Measurements from ENCODE around the gene PAM. TPM values are rescaled to one million over a fixed set of nuclear protein-coding genes. Genes with fewer than 3 reads are reported as not detected.
A peak's percentile ranks its signal among the peaks of the same experiment; 100 is the strongest.

PAM gene
- total RNA-seq, 5 donors from 2014 or later (not counting 1 experiment from before 2014, with no cell fraction given) = 17.5 to 29.2 (median 23.3) TPM

- H3K4me1 ChIP-seq (ENCODE audit: control insufficient read depth in 1 of 2, extremely low read depth in 1 of 2, insufficient read depth in 2 of 2, low read length in 2 of 2) = peaks cover 2 to 3% of the 10 kb centered on the region in 2 experiments
- H3K9me3 ChIP-seq = no peaks in the 10 kb centered on the region
- H3K4me3 ChIP-seq (ENCODE audit: control insufficient read depth in 1 of 2, extremely low read depth in 1 of 2, low read length in 1 of 2) = no peak overlapping the region
- Mint-ChIP-seq H3K36me3 (peaks cover 3% of the 10 kb centered on the region), H3K4me1 (peaks cover 7 to 20% (median 19%) of the 10 kb centered on the region in 3 donors), H3K9me3 (peaks cover 0 to 3% (median 0%) of the 10 kb centered on the region in 3 donors), H3K27ac (no peak overlapping the region), H3K27me3 (no peaks in the 10 kb centered on the region), H3K4me3 (no peak overlapping the region)
- POLR2A ChIA-PET = no interaction called here
- CTCF ChIA-PET = no interaction called here
- H3K36me3 ChIP-seq (ENCODE audit: control insufficient read depth in 2 of 2, extremely low read depth in 1 of 2, insufficient read depth in 1 of 2, low read length in 1 of 2) = no peaks in the 10 kb centered on the region
- no peak overlapping the region for H3K27ac ChIP-seq (ENCODE audit: low read length)
- no peaks in the 10 kb centered on the region for H3K27me3 ChIP-seq (replicated peaks in 1 of 2; ENCODE audit: control insufficient read depth in 2 of 2, extremely low read depth in 1 of 2, insufficient read depth in 2 of 2, low read length in 1 of 2)
- WGBS (ENCODE audit: insufficient coverage) = no CpG with 5 or more reads among the region's 4 CpGs
- ATAC-seq (replicated peaks in 1 of 4) = no peak
- DNase-seq = no peak
Observed at GRCh38 chr5:102858808-102859207, 103.7 kb downstream of the PAM start.

DNA sequence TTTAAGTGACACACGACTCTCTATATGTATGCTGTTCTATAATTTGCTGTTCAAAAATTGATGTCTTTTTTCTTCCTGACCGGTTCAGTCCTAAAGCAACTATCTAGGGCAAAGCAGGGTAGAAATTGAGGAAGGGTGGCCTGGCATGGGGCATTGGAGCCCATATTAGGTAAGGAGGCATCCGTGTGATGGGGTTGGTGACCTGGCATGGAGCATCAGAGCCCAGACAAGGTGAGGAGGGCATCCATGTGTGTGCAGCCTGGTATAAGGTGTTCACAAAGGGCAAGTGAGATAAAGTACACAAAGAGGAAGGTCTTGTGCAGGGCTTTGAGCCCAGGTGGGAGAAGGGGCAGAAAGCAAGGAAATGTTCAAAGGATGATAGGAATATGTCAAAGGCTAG lies 104.9 kb downstream of the PAM start:
- Histone ChIP-seq H3K4me3 (ENCODE audit: control insufficient read depth in 1 of 2, extremely low read depth in 1 of 2, low read length in 1 of 2) (no peak overlapping the region), H3K27me3 (replicated peaks in 1 of 2; ENCODE audit: control insufficient read depth in 2 of 2, extremely low read depth in 1 of 2, insufficient read depth in 2 of 2, low read length in 1 of 2) (no peaks in the 10 kb centered on the region), H3K9me3 (no peaks in the 10 kb centered on the region), H3K36me3 (ENCODE audit: control insufficient read depth in 2 of 2, extremely low read depth in 1 of 2, insufficient read depth in 1 of 2, low read length in 1 of 2) (no peaks in the 10 kb centered on the region), H3K4me1 (ENCODE audit: control insufficient read depth in 1 of 2, extremely low read depth in 1 of 2, insufficient read depth in 2 of 2, low read length in 2 of 2) (peaks cover 0 to 3% of the 10 kb centered on the region in 2 experiments), H3K27ac (ENCODE audit: low read length) (no peak overlapping the region)
- Mint-ChIP-seq H3K9me3 (peaks cover 0 to 3% (median 0%) of the 10 kb centered on the region in 3 donors), H3K27me3 (peaks cover 3 to 6% of the 10 kb centered on the region in 2 donors), H3K4me3 (no peak overlapping the region), H3K36me3 (peaks cover 3% of the 10 kb centered on the region), H3K4me1 (peaks cover 3 to 15% (median 14%) of the 10 kb centered on the region in 3 donors), H3K27ac (no peak overlapping the region)
- ChIA-PET CTCF (interaction anchor here in 1 of 2 donors (0.5 to 1.1 kb wide), 2 partner anchors 9 to 143 kb away, joined by 3 to 4 read pairs; no protein-coding TSS in a partner anchor), POLR2A (interaction anchor here in 1 of 2 donors (0.7 kb wide), 1 partner anchor 10 kb away, joined by 10 read pairs; no protein-coding TSS in a partner anchor)
- DNase-seq (no peak), ATAC-seq (replicated peaks in 1 of 4) (no peak)
- WGBS (ENCODE audit: insufficient coverage) = 89% methylated on average over 2 of the region's 3 CpGs

DNA sequence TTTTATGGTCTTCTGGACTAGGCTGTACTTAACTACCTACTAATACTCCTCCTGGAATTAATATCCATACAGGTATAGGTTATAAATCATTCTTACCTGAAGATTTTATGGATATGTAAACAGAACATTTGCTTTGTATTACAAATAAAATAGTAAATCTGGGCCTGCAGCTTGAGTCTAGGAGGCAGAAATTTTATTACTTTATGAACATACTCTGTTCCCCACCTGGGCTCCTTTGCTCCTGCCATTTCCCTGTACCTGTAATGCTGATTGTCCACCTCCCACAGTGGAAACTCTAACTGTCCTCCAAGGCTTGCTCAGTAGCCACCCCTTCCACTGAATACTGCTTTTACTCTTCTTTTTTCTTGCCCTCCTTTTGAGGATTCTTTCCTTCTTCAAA lies 108.0 kb downstream of the PAM start:
- no peaks in the 10 kb centered on the region for H3K36me3 ChIP-seq (ENCODE audit: control insufficient read depth in 2 of 2, extremely low read depth in 1 of 2, insufficient read depth in 1 of 2, low read length in 1 of 2)
- H3K27me3 Mint-ChIP-seq = peaks cover 11 to 12% of the 10 kb centered on the region in 2 donors
- POLR2A ChIA-PET = interaction anchor here in 1 of 2 donors (0.6 kb wide), 1 partner anchor 580 kb away, joined by 3 read pairs; no protein-coding TSS in a partner anchor
- ATAC-seq (replicated peaks in 1 of 4) (no peak), DNase-seq (no peak)
- H3K4me1 ChIP-seq (ENCODE audit: control insufficient read depth in 1 of 2, extremely low read depth in 1 of 2, insufficient read depth in 2 of 2, low read length in 2 of 2) = peaks cover 4 to 10% of the 10 kb centered on the region in 2 experiments
- H3K27me3 ChIP-seq (replicated peaks in 1 of 2; ENCODE audit: control insufficient read depth in 2 of 2, extremely low read depth in 1 of 2, insufficient read depth in 2 of 2, low read length in 1 of 2) = peaks cover 0 to 7% of the 10 kb centered on the region in 2 experiments
- CTCF ChIA-PET = no interaction called here
- H3K27ac ChIP-seq (ENCODE audit: low read length) = no peak overlapping the region
- H3K27ac Mint-ChIP-seq = no peak overlapping the region
- H3K36me3 Mint-ChIP-seq = peaks cover 9% of the 10 kb centered on the region
- H3K4me1 Mint-ChIP-seq = peaks cover 12 to 16% (median 14%) of the 10 kb centered on the region in 3 donors
- no peaks in the 10 kb centered on the region for H3K9me3 ChIP-seq
- no peaks in the 10 kb centered on the region for H3K9me3 Mint-ChIP-seq
- no peak overlapping the region for H3K4me3 ChIP-seq (ENCODE audit: control insufficient read depth in 1 of 2, extremely low read depth in 1 of 2, low read length in 1 of 2)
- H3K4me3 Mint-ChIP-seq = no peak overlapping the region

DNA sequence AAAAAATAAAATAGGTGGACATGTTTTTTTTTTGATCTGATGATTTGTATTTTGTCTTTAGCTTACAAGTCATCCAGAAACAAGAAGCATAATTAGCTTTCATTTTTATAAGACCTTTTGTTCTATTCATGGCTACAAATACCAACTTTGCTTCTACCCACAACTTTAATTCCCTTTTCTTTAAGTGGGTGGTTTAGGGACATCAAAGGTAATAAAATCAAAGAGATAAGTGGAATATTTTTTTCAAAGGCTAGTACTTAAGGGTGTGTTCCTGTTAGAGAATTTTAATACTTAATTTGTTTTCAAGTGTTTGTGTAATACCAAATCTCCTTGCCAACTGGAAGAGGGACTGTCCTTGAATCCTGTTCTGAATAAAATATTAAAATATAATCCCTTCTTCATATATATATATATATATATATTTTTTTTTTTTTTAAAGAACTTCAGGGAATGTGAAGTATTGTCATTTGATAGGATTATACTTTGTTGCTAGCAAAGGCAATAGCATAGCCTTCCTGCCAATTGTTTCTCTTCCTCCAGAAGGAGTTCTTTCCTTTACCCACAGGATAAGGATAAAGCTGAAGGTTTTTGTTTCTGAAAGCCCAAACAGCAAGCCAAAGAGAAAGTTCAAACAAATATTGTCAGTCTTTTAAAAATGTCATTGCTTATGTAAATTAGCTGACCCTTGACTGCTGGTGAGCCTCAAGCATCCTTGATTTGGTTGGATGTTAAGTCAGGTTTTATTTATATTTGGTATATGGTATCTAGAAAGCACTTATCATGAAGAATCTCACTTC lies 108.9 kb downstream of the PAM start:
- Mint-ChIP-seq H3K4me3 (no peak overlapping the region), H3K36me3 (peaks cover 14% of the 10 kb centered on the region), H3K4me1 (peaks cover 12 to 14% (median 14%) of the 10 kb centered on the region in 3 donors), H3K27ac (no peak overlapping the region), H3K9me3 (no peaks in the 10 kb centered on the region), H3K27me3 (peaks cover 12% of the 10 kb centered on the region in 2 donors)
- ChIA-PET CTCF (interaction anchor here in 1 of 2 donors (0.7 kb wide), 2 partner anchors 156 to 274 kb away, joined by 3 to 5 read pairs; no protein-coding TSS in a partner anchor), POLR2A (interaction anchor here in 1 of 2 donors (0.6 kb wide), 1 partner anchor 101 kb away, joined by 3 read pairs; no protein-coding TSS in a partner anchor)
- Histone ChIP-seq H3K4me3 (ENCODE audit: control insufficient read depth in 1 of 2, extremely low read depth in 1 of 2, low read length in 1 of 2) (no peak overlapping the region), H3K27me3 (replicated peaks in 1 of 2; ENCODE audit: control insufficient read depth in 2 of 2, extremely low read depth in 1 of 2, insufficient read depth in 2 of 2, low read length in 1 of 2) (peaks cover 0 to 7% of the 10 kb centered on the region in 2 experiments), H3K27ac (ENCODE audit: low read length) (no peak overlapping the region), H3K4me1 (ENCODE audit: control insufficient read depth in 1 of 2, extremely low read depth in 1 of 2, insufficient read depth in 2 of 2, low read length in 2 of 2) (peaks cover 4 to 10% of the 10 kb centered on the region in 2 experiments), H3K36me3 (ENCODE audit: control insufficient read depth in 2 of 2, extremely low read depth in 1 of 2, insufficient read depth in 1 of 2, low read length in 1 of 2) (peaks cover 0 to under 1% of the 10 kb centered on the region in 2 donors), H3K9me3 (no peaks in the 10 kb centered on the region)
- ATAC-seq (replicated peaks in 1 of 4) = no peak
- DNase-seq = no peak

GRCh38 chr5:102865171-102865509 lies 110.0 kb downstream of the PAM start:
- H3K27ac Mint-ChIP-seq = peak overlapping the region in 1 of 2 donors; percentile 4
- no peak for ATAC-seq (replicated peaks in 1 of 4)
- H3K4me3 ChIP-seq (ENCODE audit: control insufficient read depth in 1 of 2, extremely low read depth in 1 of 2, low read length in 1 of 2) = peak overlapping the region in 1 of 2 donors; percentile 92
- peaks cover 0 to 3% of the 10 kb centered on the region in 2 donors for H3K36me3 ChIP-seq (ENCODE audit: control insufficient read depth in 2 of 2, extremely low read depth in 1 of 2, insufficient read depth in 1 of 2, low read length in 1 of 2)
- no peak for DNase-seq
- peaks cover 4 to 10% of the 10 kb centered on the region in 2 experiments for H3K4me1 ChIP-seq (ENCODE audit: control insufficient read depth in 1 of 2, extremely low read depth in 1 of 2, insufficient read depth in 2 of 2, low read length in 2 of 2)
- 66% methylated on average over 3 of the region's 3 CpGs for WGBS (ENCODE audit: insufficient coverage)
- H3K4me3 Mint-ChIP-seq = peak overlapping the region; percentile 48 to 64 (median 57)
- H3K4me1 Mint-ChIP-seq = peaks cover 12 to 17% (median 14%) of the 10 kb centered on the region in 3 donors
- ChIA-PET POLR2A (interaction anchor here (0.6 to 0.7 kb wide), 2 partner anchors 10 to 109 kb away, joined by 3 read pairs; no protein-coding TSS in a partner anchor), CTCF (no interaction called here)
- H3K36me3 Mint-ChIP-seq = peaks cover 23% of the 10 kb centered on the region
- no peaks in the 10 kb centered on the region for H3K9me3 ChIP-seq
- peaks cover 14% of the 10 kb centered on the region in 2 donors for H3K27me3 Mint-ChIP-seq
- no peaks in the 10 kb centered on the region for H3K9me3 Mint-ChIP-seq
- H3K27me3 ChIP-seq (replicated peaks in 1 of 2; ENCODE audit: control insufficient read depth in 2 of 2, extremely low read depth in 1 of 2, insufficient read depth in 2 of 2, low read length in 1 of 2) = peaks cover 0 to 7% of the 10 kb centered on the region in 2 experiments
- no peak overlapping the region for H3K27ac ChIP-seq (ENCODE audit: low read length)

DNA sequence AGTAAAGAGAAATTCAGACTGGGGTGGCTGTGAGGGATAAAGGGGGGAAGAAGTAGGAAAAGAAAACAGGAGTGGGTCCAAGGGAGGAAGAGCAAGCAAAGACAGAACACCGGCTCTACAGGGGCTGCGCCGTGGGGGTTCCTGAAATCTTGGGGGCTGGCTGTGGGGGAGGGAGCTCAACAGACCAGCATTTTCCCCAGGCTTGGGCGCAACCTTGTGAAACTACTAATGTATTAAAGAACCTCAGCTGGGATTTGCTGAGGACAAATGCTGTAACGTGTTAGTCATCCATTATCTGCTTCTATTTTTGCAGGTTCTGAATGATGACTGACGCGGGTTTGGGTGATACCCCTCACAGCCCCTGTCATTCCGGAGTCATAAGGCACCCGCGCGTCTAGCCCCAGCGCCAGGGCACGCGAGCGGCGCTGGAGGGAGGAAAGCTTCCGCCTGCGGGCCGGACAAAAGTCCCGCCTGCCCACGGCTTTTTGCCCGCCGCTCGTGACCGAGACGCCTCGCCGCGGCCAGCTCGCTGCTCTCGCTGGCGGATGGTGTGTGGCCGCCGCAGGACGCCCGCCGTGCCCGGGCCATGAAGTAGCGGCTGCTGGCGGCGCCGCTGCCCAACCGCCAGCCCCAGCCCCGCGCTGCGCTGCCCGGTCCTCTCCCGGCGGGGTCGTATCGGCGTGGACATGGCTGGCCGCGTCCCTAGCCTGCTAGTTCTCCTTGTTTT lies 110.6 kb downstream of the PAM start:
- WGBS (ENCODE audit: insufficient coverage) = 4% methylated on average over 53 of the region's 54 CpGs
- Mint-ChIP-seq H3K36me3 (peaks cover 25% of the 10 kb centered on the region), H3K4me3 (peak overlapping the region; percentile 48 to 73 (median 64)), H3K27ac (peak overlapping the region in 1 of 2 donors; percentile 4), H3K4me1 (peaks cover 12 to 17% (median 14%) of the 10 kb centered on the region in 3 donors), H3K9me3 (no peaks in the 10 kb centered on the region), H3K27me3 (peaks cover 14% of the 10 kb centered on the region in 2 donors)
- H3K27me3 ChIP-seq (replicated peaks in 1 of 2; ENCODE audit: control insufficient read depth in 2 of 2, extremely low read depth in 1 of 2, insufficient read depth in 2 of 2, low read length in 1 of 2) = peaks cover 0 to 7% of the 10 kb centered on the region in 2 experiments
- DNase-seq = peak in 30 of 35 experiments; percentile 2 to 48 (median 14)
- peaks cover 4 to 10% of the 10 kb centered on the region in 2 experiments for H3K4me1 ChIP-seq (ENCODE audit: control insufficient read depth in 1 of 2, extremely low read depth in 1 of 2, insufficient read depth in 2 of 2, low read length in 2 of 2)
- ChIA-PET POLR2A (no interaction called here), CTCF (interaction anchor here (0.6 to 0.7 kb wide), 3 partner anchors 33 to 1152 kb away, joined by 3 read pairs; no protein-coding TSS in a partner anchor)
- H3K4me3 ChIP-seq (ENCODE audit: control insufficient read depth in 1 of 2, extremely low read depth in 1 of 2, low read length in 1 of 2) = peak overlapping the region; percentile 39 to 92
- peak; percentile 74 to 83 (median 78) for ATAC-seq (replicated peaks in 1 of 4)
- H3K9me3 ChIP-seq = no peaks in the 10 kb centered on the region
- no peak overlapping the region for H3K27ac ChIP-seq (ENCODE audit: low read length)
- peaks cover 0 to 3% of the 10 kb centered on the region in 2 donors for H3K36me3 ChIP-seq (ENCODE audit: control insufficient read depth in 2 of 2, extremely low read depth in 1 of 2, insufficient read depth in 1 of 2, low read length in 1 of 2)

Measured in T-cell (primary cell).